HG03469 (cell line): ENCODE results near the gene P2RY12.
A peak's percentile ranks its signal among the peaks of the same experiment; 100 is the strongest.

ENCODE experiments used
- ATAC-seq: cut with Tn5 transposase; IDR thresholded peaks from one replicate; pipeline ENCODE4 v1.9.1; 2021; ENCODE audit warnings: mild to moderate bottlenecking, moderate library complexity, moderate number of reproducible peaks; ENCODE audit not compliant: unreplicated experiment

The P2RY12 gene

GRCh38 chr3:151384741-151385174 lies at the start of gene P2RY12:
Gene P2RY12, minus strand, starts transcription at chr3:151384753. Its CDS starts 45,908 bp downstream, at chr3:151338845.
- peak; percentile 33 for ATAC-seq

GRCh38 chr3:151432616-151433372 lies 48.2 kb upstream of the P2RY12 start:
- ATAC-seq, result no peak

GRCh38 chr3:151431940-151432339 lies 47.4 kb upstream of the P2RY12 start:
- ATAC-seq, result no peak

- ATAC-seq, result peak; percentile 42
These were observed 46.4 kb upstream of the P2RY12 start for GRCh38 chr3:151430821-151431484.

- no peak for ATAC-seq
These were observed 43.8 kb upstream of the P2RY12 start for GRCh38 chr3:151428386-151428785.

- peak; percentile 64 for ATAC-seq
These were observed 41.7 kb upstream of the P2RY12 start for GRCh38 chr3:151426341-151426657.

GRCh38 chr3:151425627-151426340 lies 41.2 kb upstream of the P2RY12 start:
- peak; percentile 10 for ATAC-seq

GRCh38 chr3:151423091-151423490 lies 38.5 kb upstream of the P2RY12 start:
- no peak for ATAC-seq

- ATAC-seq, result peak; percentile 37
These were observed 37.4 kb upstream of the P2RY12 start for GRCh38 chr3:151421938-151422337.

GRCh38 chr3:151419806-151420205 lies 35.3 kb upstream of the P2RY12 start:
- ATAC-seq, result no peak

GRCh38 chr3:151415289-151415688 lies 30.7 kb upstream of the P2RY12 start:
- ATAC-seq, result no peak

GRCh38 chr3:151412989-151413388 lies 28.4 kb upstream of the P2RY12 start:
- no peak for ATAC-seq

GRCh38 chr3:151410891-151411559 lies 26.5 kb upstream of the P2RY12 start:
- no peak for ATAC-seq

GRCh38 chr3:151407928-151408327 lies 23.4 kb upstream of the P2RY12 start:
- no peak for ATAC-seq

GRCh38 chr3:151404316-151404715 lies 19.8 kb upstream of the P2RY12 start:
- ATAC-seq, result peak; percentile 63

- no peak for ATAC-seq
These were observed 18.7 kb upstream of the P2RY12 start for GRCh38 chr3:151403246-151403645.

- no peak for ATAC-seq
These were observed 17.8 kb upstream of the P2RY12 start for GRCh38 chr3:151402349-151402748.

GRCh38 chr3:151400341-151400740 lies 15.8 kb upstream of the P2RY12 start:
- no peak for ATAC-seq

GRCh38 chr3:151398895-151399294 lies 14.3 kb upstream of the P2RY12 start:
- ATAC-seq, result no peak

- no peak for ATAC-seq
These were observed 11.3 kb upstream of the P2RY12 start for GRCh38 chr3:151395806-151396205.

GRCh38 chr3:151394611-151395010 lies 10.1 kb upstream of the P2RY12 start:
- ATAC-seq, result no peak
